SK-N-SH treated with all-trans-retinoic acid at 6 μM for 48 hours (cell line): Measurements from ENCODE around the gene SURF4.

Experiments used
- ARNTL ChIP-seq: fragments of 450-650 bp; formaldehyde crosslinking; IDR thresholded peaks from 2 replicates; pipeline ENCODE4 v1.5.0; 2020; ENCODE audit warnings: low read depth, mild to moderate bottlenecking, moderate library complexity, borderline replicate concordance
- BACH2 ChIP-seq: fragments of 250-450 bp; sonication (Bioruptor Pico); IDR thresholded peaks from 2 replicates; pipeline ENCODE4 v1.9.0; 2021; ENCODE audit warnings: mild to moderate bottlenecking, borderline replicate concordance
- SNAI2 ChIP-seq: fragments of 250-450 bp; sonication (Bioruptor Pico); IDR thresholded peaks from 2 replicates; pipeline ENCODE4 v1.5.0; 2020; ENCODE audit warnings: mild to moderate bottlenecking, moderate library complexity
- TCF4 ChIP-seq: fragments of 250-450 bp; sonication (Bioruptor Pico); IDR thresholded peaks from 2 replicates; pipeline ENCODE4 v1.8.0; 2021; ENCODE audit warnings: mild to moderate bottlenecking, moderate library complexity, borderline replicate concordance
- TOX ChIP-seq: fragments of 250-450 bp; sonication (Bioruptor Pico); IDR thresholded peaks from 2 replicates; pipeline ENCODE4 v1.8.0; 2021; ENCODE audit warnings: mild to moderate bottlenecking, moderate library complexity, borderline replicate concordance
- ZFP3 ChIP-seq: fragments of 250-450 bp; sonication (Bioruptor Pico); IDR thresholded peaks from 2 replicates; pipeline ENCODE4 v1.5.0; 2020; ENCODE audit warnings: mild to moderate bottlenecking, moderate library complexity
- ZNF8 ChIP-seq: fragments of 450-650 bp; formaldehyde crosslinking; IDR thresholded peaks from 2 replicates; pipeline ENCODE4 v1.5.0; 2020; ENCODE audit warnings: mild to moderate bottlenecking, moderate library complexity
- TF ChIP-seq, protein P1 (sequence below): fragments of 250-450 bp; sonication (Bioruptor Pico); IDR thresholded peaks from 2 replicates; pipeline ENCODE4 v1.5.1; 2020; ENCODE audit warnings: low read depth, mild to moderate bottlenecking, moderate library complexity
- TF ChIP-seq, protein P2 (sequence below): fragments of 250-450 bp; sonication (Bioruptor Pico); IDR thresholded peaks from 2 replicates; pipeline ENCODE4 v1.8.0; 2020; ENCODE audit warnings: mild to moderate bottlenecking, moderate library complexity, borderline replicate concordance

DNA sequence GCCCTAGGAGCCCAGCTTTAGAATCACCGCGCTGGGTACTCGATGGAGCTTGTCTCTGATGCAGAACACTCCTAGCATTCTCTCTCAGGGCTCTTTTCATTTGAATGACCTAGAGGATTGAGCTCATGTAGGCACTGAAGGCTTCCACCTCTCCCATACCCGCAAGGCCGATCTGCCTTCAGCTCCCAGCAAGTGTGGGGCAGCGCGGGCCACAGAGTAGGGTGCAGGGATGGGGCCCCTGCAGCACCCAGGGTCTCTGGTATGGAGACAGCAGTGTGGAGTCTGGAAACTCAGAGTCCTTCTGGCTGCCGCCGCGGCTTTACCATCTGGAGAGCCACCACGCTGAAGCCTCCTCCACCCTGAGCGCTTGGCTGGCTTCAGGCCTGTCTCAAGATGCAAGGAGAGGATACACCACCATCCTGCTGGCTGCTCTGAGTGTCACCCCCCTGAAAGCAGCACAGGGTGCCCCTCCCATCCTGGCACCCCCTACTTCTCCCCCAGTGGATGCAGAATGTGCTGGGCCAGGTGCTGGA is 13.2 kb upstream of the SURF4 start:
- TF ChIP-seq TCF4 (CRISPR knock-in tag) = no peak
- TF ChIP-seq ARNTL (CRISPR knock-in tag) = no peak
- no peak for TF ChIP-seq ZFP3 (CRISPR knock-in tag)
- no peak for TF ChIP-seq TOX
- TF ChIP-seq, protein P1, sequence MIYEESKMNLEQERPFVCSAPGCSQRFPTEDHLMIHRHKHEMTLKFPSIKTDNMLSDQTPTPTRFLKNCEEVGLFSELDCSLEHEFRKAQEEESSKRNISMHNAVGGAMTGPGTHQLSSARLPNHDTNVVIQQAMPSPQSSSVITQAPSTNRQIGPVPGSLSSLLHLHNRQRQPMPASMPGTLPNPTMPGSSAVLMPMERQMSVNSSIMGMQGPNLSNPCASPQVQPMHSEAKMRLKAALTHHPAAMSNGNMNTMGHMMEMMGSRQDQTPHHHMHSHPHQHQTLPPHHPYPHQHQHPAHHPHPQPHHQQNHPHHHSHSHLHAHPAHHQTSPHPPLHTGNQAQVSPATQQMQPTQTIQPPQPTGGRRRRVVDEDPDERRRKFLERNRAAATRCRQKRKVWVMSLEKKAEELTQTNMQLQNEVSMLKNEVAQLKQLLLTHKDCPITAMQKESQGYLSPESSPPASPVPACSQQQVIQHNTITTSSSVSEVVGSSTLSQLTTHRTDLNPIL (CRISPR knock-in tag) = no peak
- no peak for TF ChIP-seq SNAI2 (CRISPR knock-in tag)
- no peak for TF ChIP-seq BACH2
- no peak for TF ChIP-seq ZNF8 (CRISPR knock-in tag)
- TF ChIP-seq, protein P2, sequence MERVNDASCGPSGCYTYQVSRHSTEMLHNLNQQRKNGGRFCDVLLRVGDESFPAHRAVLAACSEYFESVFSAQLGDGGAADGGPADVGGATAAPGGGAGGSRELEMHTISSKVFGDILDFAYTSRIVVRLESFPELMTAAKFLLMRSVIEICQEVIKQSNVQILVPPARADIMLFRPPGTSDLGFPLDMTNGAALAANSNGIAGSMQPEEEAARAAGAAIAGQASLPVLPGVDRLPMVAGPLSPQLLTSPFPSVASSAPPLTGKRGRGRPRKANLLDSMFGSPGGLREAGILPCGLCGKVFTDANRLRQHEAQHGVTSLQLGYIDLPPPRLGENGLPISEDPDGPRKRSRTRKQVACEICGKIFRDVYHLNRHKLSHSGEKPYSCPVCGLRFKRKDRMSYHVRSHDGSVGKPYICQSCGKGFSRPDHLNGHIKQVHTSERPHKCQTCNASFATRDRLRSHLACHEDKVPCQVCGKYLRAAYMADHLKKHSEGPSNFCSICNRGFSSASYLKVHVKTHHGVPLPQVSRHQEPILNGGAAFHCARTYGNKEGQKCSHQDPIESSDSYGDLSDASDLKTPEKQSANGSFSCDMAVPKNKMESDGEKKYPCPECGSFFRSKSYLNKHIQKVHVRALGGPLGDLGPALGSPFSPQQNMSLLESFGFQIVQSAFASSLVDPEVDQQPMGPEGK (CRISPR knock-in tag) = no peak
